GM12865 (cell line): Measurements from ENCODE around the gene FOXP2.

Experiments
- DNase-seq: peaks from one replicate; pipeline ENCODE4 v3.0.0; 2010; ENCODE audit warnings: low read depth
- H3K4me3 ChIP-seq: 2 replicates; pipeline ENCODE4 v1.5.1; 2011; ENCODE audit warnings: mild to moderate bottlenecking, low read depth, low read length, control low read depth
- TF ChIP-seq, protein P1 (sequence below): IDR thresholded peaks from 2 replicates; pipeline ENCODE4 v1.5.1; 2011; ENCODE audit warnings: low read length, control low read depth, low read depth, inconsistent platforms; ENCODE audit not compliant: insufficient read depth; ENCODE audit errors: missing control alignments

FOXP2 gene

DNA sequence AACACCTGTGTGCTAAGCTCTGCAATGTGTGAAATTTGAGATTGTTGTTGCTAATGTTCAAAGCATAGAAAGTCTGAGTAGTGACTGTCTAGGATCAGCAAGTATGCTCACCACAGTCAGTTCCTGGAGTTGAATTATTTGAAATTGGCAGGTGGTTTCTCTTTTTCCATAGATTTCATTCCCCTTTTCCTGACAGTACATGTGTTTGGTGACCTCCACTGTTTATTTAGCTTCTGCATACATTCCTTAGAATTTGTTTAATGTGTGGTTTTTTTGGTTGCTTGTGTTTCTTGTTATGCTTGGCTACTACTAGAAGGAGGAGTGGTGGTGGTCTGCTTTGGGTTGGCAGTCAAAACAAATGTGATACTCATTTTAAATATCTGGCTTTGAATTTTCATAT is 52.3 kb downstream of the FOXP2 start:
- no peak overlapping the region for H3K4me3 ChIP-seq

DNA sequence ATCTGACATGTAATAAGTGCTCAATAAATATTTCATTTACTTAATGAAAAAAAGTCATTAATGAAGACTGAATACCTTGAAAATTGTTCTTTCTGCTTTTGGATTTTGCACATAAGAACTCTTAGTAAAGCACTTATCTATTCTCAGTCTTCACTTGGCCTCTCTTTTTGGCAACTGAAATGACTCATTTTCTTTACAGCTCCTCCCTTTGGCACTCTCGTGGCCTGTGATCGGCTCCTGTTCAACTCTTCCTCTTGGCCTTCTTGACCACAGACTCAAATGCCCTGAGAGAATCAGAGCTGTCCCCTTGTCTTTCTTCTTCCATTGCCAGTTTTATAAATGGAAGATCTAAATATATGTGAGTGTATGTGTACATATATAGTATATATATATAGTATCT is 54.2 kb downstream of the FOXP2 start:
- no peak overlapping the region for H3K4me3 ChIP-seq
- peak; percentile 50 for DNase-seq
- TF ChIP-seq, protein P1, sequence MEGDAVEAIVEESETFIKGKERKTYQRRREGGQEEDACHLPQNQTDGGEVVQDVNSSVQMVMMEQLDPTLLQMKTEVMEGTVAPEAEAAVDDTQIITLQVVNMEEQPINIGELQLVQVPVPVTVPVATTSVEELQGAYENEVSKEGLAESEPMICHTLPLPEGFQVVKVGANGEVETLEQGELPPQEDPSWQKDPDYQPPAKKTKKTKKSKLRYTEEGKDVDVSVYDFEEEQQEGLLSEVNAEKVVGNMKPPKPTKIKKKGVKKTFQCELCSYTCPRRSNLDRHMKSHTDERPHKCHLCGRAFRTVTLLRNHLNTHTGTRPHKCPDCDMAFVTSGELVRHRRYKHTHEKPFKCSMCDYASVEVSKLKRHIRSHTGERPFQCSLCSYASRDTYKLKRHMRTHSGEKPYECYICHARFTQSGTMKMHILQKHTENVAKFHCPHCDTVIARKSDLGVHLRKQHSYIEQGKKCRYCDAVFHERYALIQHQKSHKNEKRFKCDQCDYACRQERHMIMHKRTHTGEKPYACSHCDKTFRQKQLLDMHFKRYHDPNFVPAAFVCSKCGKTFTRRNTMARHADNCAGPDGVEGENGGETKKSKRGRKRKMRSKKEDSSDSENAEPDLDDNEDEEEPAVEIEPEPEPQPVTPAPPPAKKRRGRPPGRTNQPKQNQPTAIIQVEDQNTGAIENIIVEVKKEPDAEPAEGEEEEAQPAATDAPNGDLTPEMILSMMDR: no peak

More for the DNA sequence above, 52.3 kb downstream of the FOXP2 start:
- DNase-seq: no peak
- TF ChIP-seq, protein P1: no peak

DNA sequence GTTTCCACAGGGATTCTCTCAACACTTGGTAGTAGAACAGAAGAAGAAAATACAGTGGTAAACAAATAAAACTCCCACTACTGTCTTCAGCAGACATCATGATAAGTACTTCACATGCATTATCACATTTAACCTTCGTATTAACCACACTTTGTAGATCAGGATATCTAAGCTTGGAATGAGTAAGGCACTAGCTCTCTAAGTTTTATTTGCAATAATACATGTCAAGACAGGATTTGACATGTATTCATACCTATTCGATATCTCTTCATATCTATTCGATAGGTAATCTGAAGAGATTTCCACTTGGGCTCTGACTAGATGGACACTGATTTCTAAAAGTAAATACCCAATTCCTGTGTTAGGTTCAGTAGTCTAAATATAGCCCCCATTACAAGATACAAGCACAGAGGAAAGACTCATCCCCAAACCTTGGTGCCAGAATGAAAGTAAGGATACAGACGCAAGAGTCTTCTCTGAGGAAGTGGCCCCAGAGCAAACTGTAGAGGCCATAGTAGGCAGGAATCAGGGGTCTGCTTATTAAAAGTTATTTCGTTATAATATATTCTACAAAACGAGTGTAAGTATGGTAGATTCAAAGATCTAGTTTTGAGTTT is 58.4 kb downstream of the FOXP2 start:
- DNase-seq: no peak
- H3K4me3 ChIP-seq: no peak overlapping the region
- TF ChIP-seq, protein P1: no peak

DNA sequence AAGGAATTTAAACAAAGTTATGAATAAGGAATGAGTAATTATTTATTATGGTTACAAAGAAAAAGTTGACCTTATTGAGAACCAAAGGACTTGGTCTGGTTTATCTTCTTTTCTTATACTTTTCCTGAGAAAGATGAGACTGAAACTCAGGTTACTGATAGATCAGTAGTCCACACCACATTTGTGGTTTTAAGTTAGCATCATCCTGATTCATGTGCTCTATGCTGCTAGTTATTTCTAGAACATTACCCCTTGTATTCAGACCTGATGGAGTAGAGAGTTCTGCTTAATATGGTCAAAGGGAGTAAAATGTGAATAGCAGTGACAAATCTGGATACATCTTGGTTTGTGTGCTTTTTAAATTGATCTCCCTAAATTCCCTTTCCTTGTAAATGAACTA is 63.8 kb downstream of the FOXP2 start:
- H3K4me3 ChIP-seq: no peak overlapping the region
- TF ChIP-seq, protein P1: no peak
- peak; percentile 5 for DNase-seq

DNA sequence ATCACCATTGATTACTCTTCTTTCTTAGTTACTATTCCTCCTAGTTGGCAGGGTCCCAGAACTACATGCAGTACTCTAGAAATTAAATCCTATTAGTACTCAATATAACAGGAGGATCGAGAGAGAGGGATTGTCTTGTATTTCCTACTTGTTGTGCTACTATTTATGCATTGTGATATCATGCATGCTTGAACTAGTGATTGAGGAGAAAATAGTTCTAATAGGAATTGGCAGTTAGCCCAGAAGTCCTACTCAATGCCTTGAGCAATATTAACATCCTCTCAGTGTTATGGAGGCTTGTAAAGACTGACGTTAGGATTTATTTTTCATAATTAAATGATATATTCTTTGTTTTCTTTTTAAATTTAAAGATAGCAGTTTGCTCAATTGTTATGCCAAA is 67.4 kb downstream of the FOXP2 start:
- H3K4me3 ChIP-seq: no peak overlapping the region
- DNase-seq: no peak
- TF ChIP-seq, protein P1: no peak

DNA sequence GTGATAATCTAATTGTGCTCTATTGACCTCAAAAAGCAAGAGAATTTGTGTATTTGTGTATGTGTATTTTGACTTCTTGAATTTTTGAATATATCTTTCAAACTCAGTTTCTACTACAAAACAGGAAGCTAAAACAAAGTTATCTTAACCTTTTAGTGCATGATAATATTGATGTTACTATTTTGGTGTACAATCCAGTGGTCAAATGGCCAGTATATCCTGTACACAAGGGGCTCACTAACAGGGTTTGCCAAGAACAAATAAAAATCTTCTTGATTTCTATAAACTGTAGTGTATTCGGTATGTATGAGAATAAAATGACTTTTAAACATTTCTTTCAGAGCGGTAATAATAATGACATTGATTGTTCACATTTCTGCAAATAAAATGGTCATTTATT is 69.6 kb downstream of the FOXP2 start:
- no peak overlapping the region for H3K4me3 ChIP-seq
- DNase-seq: no peak
- TF ChIP-seq, protein P1: no peak

DNA sequence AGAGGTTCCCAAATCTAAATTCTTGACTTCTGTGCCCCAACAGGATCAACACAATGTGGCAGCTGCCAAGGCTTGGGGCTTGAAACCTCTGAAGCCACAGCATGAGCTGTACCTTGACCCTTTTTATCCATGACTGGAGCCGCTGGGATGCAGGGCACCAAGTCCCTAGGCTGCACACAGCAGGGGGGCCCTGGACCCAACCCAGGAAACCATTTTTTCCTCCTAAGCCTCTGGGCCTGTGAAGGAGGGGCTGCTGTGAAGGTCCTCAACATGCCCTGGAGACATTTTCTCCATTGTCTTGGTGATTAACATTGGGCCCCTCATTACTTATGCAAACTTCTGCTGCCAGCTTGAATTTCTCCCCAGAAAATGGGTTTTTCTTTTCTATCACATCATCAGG is 72.6 kb downstream of the FOXP2 start:
- TF ChIP-seq, protein P1: no peak
- no peak for DNase-seq
- H3K4me3 ChIP-seq: no peak overlapping the region
